Activated gamma-delta T cell treated with Interleukin-2 at 50 U/mL for 16 hours (primary cell): Measurements from ENCODE around the gene ADARB2.

Experiments
- DNase-seq: peaks from one replicate; pipeline ENCODE4 v3.0.0-alpha.2; 2020

The ADARB2 gene

DNA sequence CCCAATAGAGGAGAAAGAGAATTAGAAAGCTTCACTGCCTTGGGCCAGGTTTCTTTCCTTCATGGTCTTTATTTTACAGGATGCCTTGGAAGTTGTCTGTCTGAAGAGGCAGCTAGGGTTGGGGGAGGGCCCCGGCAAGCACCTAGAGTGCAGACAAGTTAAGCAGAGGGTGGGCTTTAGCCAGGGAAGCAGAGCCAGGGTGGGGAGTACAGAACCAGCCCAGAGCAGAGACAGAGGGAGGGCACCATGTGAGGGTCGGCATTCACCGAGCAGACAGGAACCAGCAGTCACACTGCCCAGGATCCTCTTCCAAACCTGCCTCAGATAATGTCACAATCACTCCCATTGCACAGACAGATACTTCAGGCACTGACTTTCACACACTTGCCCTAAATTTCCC, 75.9 kb downstream of the ADARB2 start:
- DNase-seq = no peak

DNA sequence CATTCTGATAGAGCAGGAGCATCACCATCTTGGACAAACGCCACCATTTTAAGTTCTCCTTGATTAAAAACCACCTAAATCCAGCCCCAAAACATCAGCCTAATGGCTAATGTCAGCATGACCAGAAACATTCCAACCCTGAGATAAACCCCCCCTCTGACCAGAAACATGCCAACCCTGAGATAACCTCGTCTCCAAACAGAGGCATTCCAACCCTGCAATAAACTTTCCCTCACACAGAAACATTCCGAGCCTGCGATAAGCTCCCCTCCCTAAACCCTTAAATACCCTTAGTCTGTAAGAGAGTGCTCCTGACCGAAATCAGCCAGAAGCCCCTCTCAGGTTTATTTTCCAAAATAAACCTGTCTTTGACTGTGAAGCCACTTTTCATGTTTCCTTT, 76.5 kb downstream of the ADARB2 start:
- DNase-seq = no peak

DNA sequence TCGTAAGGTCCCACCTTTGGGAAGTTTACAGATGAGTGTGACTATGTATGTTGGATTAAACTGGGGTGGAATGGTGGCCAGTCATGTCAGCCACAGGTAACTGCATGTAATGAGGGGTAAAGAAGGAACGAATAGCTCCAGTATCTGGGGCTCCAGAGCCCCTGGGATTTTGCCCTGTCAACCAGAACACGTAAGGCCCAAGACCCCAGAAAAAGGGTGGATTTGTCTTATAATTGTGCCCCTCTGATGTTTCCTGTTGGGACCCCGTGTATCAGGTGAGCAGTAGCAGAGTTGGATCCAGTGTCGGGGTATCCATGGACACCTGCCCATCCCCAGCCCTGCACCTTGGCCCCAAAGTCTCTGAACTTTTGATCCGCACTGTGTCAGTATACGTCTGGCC, 76.9 kb downstream of the ADARB2 start:
- DNase-seq = no peak

DNA sequence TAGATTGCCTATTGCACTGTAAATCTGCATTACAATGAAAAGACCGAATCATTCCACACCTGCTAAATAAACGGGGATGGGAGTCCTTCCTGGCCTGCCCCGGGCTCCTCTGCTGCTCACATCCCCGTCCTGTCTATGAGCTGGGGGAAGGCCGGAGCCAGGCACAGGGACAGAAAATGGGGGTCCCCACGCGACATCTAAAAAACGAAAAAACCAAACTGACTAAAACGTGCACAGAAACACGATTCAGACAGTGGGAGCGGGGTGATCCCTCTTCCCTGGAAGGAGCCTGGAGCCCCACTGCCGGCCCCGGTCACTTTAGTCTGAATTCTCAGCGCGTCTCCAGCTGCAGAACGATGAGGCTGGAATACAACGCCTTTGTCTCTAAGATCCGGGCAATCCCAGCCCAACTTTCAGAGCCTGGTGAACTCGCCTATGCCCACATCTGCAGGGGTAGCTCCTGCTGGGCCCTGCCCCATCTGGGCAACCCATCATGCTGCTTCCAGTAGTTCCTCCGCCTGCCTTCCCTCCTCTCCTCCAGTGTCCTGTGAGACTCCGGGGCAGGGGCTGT, 78.0 kb downstream of the ADARB2 start:
- no peak for DNase-seq

DNA sequence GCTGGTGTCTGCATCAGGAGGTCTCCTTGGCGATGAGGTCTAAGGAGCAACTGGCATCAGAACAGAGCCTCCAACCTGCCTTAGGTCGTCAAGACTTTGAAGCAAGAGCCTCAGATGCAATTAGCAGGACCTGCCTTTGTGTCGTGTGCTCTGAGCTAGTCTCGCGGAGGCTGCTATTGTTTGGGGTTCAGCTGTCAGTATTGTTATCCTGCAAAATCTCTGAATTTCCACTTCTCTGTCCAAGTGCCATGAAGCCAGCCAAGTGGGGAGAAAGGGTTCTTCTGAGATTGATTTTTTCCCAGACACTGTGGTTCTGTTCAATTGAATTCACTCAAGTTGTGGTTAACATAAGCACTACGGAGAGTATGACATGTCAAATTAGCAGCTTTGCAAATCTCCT, 78.7 kb downstream of the ADARB2 start:
- DNase-seq = no peak

DNA sequence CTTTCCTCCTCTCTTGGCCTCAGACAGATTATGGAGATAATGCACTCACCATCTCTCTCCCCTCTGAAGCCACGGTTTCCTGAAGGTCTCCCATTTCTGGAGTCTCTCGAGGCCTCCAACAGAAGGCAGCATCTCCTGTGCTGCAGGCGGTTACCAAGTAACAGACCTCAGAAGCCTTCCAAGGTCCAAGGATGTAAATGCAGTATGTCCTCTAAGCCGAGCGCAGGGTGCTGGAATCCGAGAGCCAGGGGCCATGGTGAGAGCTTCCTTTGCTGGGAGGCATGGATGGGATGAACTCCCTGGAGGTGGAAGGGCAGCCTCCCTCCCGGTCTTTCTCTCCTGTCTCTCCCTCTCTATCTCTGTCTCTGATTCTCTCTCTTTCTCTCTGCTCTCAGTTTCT, 79.8 kb downstream of the ADARB2 start:
- no peak for DNase-seq

DNA sequence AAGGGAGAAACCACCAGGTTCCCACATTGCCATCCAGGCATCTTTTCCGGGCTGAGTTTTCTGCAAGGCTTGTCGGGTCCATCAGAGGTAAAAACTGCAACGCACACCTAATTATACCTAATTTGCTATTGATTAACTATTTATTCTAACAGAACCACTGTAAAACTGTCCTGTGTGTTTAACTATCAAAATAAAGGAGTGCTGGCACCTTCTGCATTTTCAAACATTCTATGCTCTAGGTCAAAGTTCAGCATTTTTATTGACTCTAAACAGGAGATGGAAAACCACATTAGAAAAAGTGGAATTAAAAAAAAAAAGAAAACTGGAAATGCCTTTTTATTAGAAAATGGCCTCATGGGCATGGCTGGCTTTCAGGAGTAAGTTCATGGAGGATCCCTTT, 82.0 kb downstream of the ADARB2 start:
- DNase-seq = no peak

DNA sequence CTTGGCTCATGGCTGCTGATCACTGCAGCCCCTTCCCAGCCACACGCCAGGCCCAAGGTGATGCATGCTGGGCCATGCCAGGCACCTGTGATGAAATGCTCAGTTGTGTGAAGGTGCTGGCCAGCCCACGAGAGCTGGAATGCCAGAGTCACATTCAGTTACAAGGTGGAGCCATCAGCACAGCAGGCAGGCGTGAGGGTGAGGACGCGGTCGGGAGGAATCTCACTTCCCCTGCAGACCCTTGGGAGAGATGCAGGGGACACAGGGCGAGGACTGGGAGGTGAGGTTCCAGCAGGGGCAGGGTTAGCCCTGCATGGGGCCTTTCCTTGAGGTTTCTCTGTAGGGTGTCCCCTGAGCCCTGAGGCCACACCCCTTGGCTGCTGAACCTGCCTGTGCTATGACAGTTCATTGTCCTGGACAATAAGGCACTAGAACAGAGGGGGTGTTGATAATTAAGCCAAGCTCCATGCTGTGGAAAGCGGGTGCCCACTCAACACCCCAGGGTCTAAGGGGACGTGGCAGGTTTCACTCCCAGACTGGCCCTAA, 82.4 kb downstream of the ADARB2 start:
- no peak for DNase-seq

DNA sequence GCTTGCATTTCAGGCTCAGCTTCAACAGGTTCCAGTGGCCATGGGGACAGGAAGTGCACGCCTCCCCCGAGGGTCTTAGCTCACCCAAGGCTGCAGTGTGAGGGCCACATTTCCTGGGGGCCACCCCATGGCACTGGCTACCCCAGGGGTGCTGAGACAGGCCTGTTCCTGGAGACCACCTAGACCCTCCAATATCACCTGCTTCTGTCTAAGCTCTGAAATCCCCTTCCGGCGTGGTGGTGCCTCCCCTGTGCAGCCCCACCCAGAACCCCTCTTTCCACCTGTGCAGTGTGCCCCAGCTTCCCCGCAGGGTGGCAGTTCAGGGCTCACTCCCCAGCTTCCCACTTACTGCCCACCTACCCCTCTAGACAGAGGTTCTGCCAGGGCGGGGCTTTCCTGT, 83.1 kb downstream of the ADARB2 start:
- no peak for DNase-seq

DNA sequence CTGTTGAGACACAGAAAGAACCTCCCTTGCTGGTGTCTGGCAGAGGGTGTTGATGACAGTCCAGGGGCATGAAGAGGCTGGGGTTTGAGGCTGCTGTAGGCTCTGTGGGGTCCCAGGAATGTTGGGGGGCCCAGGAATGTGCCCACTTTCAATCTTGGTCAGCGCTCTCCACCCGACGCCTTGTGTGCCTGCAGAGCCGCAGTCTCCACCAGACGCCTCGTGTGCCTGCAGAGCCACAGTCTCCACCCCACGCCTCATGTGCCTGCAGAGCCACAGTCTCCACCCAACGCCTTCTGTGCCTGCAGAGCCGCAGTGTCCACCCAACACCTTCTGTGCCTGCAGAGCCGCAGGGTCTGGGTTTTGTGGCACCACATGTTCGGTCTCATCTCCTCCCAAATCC, 84.0 kb downstream of the ADARB2 start:
- DNase-seq = no peak

DNA sequence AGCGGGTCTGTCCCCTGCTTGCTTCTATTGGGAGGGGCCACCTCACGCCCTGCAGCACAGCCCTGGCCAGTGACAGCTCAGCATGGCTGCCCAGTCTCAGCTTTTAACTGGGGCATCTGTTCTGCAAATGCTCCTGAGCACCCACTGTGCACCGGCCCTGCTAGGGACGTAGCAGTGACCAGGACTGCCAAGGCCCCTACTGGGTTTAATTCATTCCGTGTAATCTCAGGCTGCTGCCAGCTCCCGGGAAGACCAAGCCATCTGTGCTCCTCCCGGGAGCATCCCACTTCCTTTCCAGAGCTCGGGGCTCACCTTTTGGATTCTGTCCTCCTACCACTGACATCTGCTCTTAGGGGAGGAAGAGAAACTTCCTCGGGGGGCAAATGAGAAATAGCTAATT, 85.2 kb downstream of the ADARB2 start:
- no peak for DNase-seq

DNA sequence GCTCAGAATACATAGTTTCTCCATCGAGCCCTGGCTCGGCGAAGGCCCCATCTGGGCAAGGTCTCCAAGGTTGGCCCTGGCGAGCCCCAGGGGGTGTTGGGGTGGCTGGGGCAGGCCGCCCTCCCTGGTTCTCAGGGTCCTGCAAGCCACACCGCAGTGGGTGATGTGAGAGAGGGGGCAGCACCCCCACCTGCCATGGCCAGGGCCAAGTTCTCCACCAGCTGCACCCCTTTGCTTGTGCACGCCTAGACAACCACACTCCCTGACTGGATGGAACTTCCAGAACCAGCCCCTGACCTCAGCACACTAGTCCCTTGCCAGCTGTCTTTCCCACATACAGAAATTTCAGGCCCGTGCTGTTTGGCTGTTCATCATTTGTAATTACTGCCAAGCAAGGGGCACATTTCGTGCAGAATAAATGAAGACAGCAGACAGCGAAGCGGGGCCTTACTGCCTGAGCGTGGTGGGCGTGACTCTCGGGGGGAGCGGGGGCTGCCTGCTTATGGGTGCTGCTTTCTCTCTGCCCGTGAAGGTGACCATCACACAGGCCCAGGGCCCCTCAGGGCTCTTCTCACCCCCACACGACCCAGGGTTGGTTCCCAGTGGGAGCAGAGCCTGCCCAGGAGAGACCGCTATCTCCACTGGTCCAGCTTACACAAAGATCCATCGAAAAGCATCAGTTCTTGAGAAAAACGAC, 85.9 kb downstream of the ADARB2 start:
- DNase-seq = no peak

DNA sequence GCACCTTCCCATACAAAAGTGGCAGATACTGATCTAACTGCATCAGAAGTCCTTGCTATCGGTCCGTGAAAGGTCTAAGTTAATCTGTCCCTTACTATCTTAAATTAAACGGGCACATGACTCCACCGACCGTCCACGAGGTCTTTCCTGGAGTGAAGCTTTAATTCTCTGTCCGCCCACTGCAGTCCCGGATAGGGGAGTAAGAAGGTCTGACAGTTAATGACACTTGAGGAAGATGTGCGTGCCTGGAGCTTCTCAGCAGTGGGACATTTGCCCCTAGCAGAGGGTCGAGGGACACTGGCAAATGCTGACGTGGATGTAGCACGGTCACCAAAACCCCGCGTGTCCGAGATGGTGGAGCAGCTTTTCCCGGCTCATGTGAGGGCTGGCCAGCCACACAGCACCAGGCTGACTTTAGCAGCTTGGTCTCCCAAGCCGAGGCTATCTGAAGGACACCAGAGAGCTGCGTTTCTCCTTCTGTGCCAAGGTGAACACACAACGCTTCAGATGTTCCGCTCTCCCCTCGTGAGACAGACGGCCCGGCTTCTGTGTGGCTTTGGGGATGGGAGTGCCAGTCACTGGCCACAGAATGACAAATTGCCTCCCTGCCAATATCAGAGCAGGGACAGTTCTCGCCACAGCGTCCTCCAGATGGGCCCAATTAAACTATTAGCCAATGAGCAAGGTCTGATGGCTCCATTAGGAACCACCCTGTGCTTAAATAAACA, 86.6 kb downstream of the ADARB2 start:
- DNase-seq = no peak

DNA sequence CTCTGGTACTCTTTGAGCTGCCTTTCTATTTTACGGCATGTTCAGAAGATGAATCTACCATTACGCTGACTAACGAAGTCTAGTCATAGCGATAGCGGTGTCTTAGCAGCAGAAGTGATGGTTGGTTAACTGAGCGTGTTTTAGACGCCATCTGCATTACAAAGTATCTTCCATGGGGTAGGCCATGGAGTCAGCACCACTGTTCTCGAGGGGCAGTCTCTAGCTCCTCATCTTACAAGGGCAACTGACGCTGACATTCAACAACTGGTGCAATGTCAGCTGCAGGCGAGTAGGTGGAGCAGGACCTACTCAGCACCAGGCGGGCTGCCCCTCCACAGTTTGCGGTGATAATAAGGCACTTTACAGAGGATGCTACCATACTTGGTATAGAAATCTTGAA, 88.7 kb downstream of the ADARB2 start:
- no peak for DNase-seq

DNA sequence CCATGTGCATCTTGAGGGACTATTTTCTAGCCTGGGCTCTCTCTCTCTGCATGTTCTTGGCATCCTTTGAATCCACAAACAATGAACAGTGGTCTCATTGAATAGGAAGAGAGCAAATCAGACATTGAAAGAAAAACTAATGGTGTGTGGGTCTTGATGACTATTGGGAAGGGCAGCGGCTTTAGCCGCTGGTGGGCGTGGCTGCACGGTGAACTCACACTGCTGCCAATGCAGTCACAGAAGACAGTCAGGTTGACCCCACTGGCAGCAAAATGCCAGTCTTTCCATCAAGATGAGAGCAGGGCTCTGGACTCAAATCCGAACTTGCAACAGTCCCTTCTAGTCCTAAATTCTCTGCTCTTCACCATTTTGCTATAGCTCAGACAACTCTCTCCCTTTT, 91.0 kb downstream of the ADARB2 start:
- no peak for DNase-seq

DNA sequence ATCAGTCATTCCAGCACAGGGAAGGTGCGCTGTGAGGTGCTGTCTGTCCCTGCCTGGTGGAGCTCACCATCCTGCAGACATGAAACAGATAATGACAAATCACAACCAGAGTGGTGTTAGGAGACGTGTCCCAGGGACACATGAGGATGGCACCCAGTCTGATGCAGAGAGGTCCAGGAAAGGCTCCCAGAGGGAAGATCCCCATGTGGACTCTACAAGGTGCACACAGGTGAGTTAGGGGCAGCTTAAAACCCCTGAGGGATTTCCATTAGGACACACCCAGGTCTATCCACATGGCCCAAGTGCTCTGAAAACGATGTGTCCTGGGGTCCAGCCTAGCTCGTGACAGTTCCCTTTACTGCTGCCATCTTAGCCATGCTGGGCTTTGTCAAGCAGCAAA, 91.4 kb downstream of the ADARB2 start:
- DNase-seq = no peak

DNA sequence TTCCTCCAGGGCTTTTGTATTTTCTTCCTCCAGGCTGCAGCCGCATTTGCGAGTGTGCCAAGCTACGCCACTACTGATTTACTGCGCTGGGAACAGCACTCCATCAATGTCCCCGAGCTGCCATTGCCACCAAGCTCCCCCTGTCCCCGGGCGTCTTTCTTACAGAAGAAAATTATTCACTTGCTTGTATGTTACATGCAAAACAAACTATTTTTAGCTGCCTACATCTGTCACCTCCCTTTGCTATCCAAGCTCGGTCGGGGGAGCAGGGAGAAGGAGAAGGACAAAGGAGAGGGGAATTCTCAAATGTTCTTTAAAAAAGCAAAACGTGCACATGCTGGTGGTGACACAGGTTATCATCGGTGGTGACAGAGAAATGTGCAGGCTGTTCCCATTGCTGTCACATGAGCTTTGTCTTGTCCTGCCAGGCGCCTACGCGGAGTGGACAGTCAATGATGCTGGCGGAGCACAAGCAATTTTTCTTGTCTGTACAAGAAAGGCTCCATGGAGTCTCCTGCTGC, 93.1 kb downstream of the ADARB2 start:
- no peak for DNase-seq

DNA sequence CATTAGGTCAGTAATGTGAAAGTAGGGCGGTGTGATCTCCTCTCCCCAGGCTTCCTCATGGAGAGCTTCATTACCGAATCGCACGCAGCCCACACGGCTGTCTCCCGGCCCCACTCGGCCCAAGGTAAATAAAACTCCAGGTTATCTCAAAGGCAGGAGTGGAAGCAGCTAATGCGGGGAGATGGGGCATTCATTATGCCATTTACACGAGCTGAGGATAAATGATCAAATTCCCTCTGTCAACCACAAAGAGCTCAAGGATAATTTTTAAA, 93.5 kb downstream of the ADARB2 start:
- DNase-seq = no peak

DNA sequence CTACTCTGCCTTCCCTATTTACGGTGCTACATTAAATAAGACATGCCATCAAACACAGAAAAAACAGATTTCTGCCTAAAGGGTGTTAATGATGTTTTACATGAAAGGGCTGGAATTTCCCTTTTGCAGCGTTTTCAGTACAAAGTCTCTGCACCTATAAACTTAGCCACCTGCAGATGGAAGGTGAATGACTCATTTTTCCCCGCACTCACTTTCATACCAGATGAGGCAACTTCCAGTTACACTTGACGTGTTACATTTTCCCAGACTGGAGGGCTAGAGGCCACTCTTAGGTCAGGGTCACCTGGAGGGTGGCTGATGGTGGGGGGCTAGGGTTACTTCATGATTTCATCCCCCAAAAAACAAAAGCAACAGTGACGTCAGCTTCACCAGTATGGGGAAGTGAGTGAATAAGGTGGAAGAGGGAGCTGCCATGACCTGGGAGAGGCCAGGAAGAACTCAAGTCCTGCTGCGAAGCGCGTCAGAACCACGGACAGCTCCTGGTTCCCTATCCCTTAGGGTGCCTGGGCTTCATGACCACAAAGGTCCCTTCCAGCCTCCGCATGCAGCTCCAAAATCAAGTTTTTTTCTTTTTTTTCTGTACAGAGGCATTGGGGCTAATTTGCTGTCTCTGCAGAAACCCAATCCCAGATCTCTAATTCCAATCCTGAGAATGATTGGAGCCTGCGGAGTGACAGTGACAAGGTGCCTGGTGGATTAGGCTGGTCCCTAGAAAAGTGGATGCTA, 94.0 kb downstream of the ADARB2 start:
- DNase-seq = no peak

DNA sequence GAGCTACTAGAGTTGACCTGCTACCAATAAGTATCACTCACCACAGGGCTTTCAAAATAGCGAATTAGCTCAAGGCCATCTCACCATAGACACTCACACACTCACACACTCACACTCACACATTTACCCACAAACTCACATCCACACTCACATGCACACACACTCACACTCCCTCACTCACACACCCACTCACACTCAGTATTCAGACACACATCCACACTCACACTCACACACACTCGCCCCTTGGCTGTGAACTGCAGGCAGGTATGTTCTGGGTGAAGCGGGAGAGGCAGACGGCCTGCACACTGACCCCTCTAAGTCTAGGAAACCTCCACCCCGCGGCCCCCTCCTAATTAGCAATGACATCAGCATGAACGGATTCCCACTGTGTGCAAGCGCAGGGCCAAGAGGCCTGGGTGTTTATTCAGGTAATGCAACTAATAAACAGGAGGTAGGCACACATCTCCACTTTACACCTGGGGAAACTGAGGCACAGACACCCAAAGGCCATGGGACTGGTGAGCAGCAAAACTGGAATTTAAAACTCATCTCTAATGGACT, 94.6 kb downstream of the ADARB2 start:
- no peak for DNase-seq

DNA sequence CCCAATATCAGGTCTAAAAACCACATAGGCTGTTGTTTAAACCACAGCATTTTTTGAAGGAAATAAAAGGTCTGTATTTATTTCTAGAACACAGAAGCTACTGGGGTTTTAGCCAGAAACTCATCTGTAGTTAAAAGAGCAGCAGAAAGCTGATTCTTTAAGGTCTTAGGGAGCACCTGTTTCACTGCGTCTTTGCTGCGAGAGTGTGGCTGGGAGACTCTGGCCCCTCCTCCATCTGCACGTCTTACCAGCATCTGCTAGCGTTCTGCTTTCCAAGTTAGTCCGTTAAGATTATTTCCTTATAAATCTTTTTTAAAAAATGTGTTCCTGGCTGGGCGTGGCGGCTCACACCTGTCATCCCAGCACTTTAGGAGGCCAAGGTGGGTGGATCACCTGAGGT, 95.9 kb downstream of the ADARB2 start:
- no peak for DNase-seq

DNA sequence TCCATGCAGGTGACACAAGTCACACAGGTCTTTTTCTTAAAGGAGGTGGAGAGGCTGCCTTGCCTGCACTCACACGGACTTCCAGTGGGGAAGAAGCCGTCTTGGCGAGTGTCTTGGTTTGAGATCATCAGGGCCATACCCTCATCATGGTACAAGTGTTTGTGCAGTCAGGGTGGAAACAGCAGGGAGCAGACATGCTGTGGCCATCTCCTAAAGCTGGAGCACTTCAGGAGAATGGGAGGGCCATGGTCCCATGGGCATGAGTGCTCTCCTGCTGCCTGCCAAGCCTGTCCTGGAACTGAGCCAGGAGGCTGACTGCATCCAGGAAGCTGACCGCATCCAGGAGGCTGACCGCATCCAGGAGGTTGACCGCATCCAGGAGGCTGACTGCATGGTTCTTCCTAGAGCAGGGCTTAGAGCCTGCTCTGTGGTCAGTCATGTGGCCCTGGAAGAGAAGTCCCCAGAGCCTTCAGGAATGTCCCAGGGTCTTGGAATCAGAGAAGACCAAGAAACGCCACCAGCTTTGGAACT, 98.4 kb downstream of the ADARB2 start:
- no peak for DNase-seq

DNA sequence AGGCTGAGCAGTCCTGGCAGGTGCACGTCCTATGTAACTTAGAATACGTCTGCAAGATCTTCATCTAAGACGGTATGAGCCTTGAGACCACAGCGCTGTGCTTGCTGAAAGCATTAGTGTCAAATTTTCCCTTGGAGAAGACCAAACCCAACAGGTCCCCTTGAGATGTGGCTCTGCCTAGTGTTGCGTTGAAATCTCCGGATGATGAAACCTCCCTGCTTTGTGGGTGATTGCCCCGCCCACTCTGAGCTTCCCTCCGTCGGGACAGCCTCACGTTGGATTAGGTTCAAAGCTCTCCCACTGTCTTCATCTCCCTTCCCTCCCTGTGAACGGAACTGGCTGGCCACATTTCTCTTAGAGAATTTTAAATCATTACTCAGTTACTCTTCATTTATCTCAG, 102.0 kb downstream of the ADARB2 start:
- DNase-seq = no peak
